H9 (cell line): Measurements from ENCODE around the gene CSF2. TPM values are rescaled to one million over a fixed set of nuclear protein-coding genes. Genes with fewer than 3 reads are reported as not detected.

Experiments
- DNase-seq: peaks from one replicate; pipeline ENCODE4 v3.0.0-alpha.2; 2017
- H2AFZ ChIP-seq: one replicate; pipeline ENCODE4 v1.6.1; 2013; ENCODE audit warnings: mild to moderate bottlenecking, low read length, control low read depth, moderate library complexity
- H2AK5ac ChIP-seq: 2 replicates; pipeline ENCODE4 v1.6.1; 2013; ENCODE audit warnings: low read length, control low read depth, mixed read lengths; ENCODE audit not compliant: insufficient read length
- H2BK120ac ChIP-seq: one replicate; pipeline ENCODE4 v1.6.1; 2013; ENCODE audit warnings: low read depth, mild to moderate bottlenecking, low read length, control low read depth, inconsistent platforms; ENCODE audit not compliant: poor library complexity, severe bottlenecking
- H2BK12ac ChIP-seq: 2 replicates; pipeline ENCODE4 v1.6.1; 2013; ENCODE audit warnings: low read length, control low read depth, mixed read lengths, low read depth; ENCODE audit not compliant: insufficient read length
- H2BK15ac ChIP-seq: 2 replicates; pipeline ENCODE4 v1.6.1; 2013; ENCODE audit warnings: low read depth, low read length, control low read depth
- H2BK20ac ChIP-seq: one replicate; pipeline ENCODE4 v1.6.1; 2013; ENCODE audit warnings: low read depth, mild to moderate bottlenecking, low read length, control low read depth, inconsistent platforms; ENCODE audit not compliant: poor library complexity, severe bottlenecking
- H2BK5ac ChIP-seq: 2 replicates; pipeline ENCODE4 v1.6.1; 2013; ENCODE audit warnings: low read length, control low read depth, mixed read lengths; ENCODE audit not compliant: insufficient read length
- H3K14ac ChIP-seq: 2 replicates; pipeline ENCODE4 v1.6.1; 2013; ENCODE audit warnings: low read length, control low read depth; ENCODE audit not compliant: insufficient read depth
- H3K18ac ChIP-seq: 2 replicates; pipeline ENCODE4 v1.6.1; 2013; ENCODE audit warnings: low read depth, mild to moderate bottlenecking, mixed read lengths, low read length, control low read depth; ENCODE audit not compliant: insufficient read length
- H3K23ac ChIP-seq: 2 replicates; pipeline ENCODE4 v1.6.1; 2013; ENCODE audit warnings: low read length, control low read depth, mixed read lengths, low read depth; ENCODE audit not compliant: insufficient read length
- H3K23me2 ChIP-seq: 2 replicates; pipeline ENCODE4 v1.6.1; 2013; ENCODE audit warnings: low read depth, mild to moderate bottlenecking, mixed read lengths, low read length, control low read depth; ENCODE audit not compliant: insufficient read length, poor library complexity, severe bottlenecking
- H3K27ac ChIP-seq: 2 replicates; pipeline ENCODE4 v1.5.1; 2013; ENCODE audit warnings: low read length, control low read depth, mixed read lengths, low read depth; ENCODE audit not compliant: insufficient read length
- H3K27me3 ChIP-seq: 2 replicates; pipeline ENCODE4 v1.6.1; 2013; ENCODE audit warnings: low read length, control low read depth, inconsistent platforms; ENCODE audit not compliant: insufficient read depth
- H3K4ac ChIP-seq: 2 replicates; pipeline ENCODE4 v1.6.1; 2013; ENCODE audit warnings: low read depth, mild to moderate bottlenecking, control low read depth, inconsistent platforms, low read length, moderate library complexity
- H3K4me1 ChIP-seq: 2 replicates; pipeline ENCODE4 v1.6.1; 2013; ENCODE audit warnings: low read length, control low read depth, inconsistent platforms; ENCODE audit not compliant: insufficient read depth
- H3K4me2 ChIP-seq: 2 replicates; pipeline ENCODE4 v1.6.1; 2013; ENCODE audit warnings: low read length, control low read depth, mixed read lengths; ENCODE audit not compliant: insufficient read length, insufficient read depth
- H3K56ac ChIP-seq: 2 replicates; pipeline ENCODE4 v1.6.1; 2013; ENCODE audit warnings: low read depth, mild to moderate bottlenecking, mixed read lengths, low read length, control low read depth; ENCODE audit not compliant: insufficient read length
- H3K79me1 ChIP-seq: 2 replicates; pipeline ENCODE4 v1.6.1; 2013; ENCODE audit warnings: low read depth, mild to moderate bottlenecking, moderate library complexity, low read length, control low read depth, inconsistent platforms; ENCODE audit not compliant: insufficient read depth, poor library complexity, severe bottlenecking
- H3K79me2 ChIP-seq: 2 replicates; pipeline ENCODE4 v1.6.1; 2013; ENCODE audit warnings: low read length, control low read depth, inconsistent platforms; ENCODE audit not compliant: insufficient read depth
- H3K9ac ChIP-seq: 2 replicates; pipeline ENCODE4 v1.6.1; 2013; ENCODE audit warnings: low read length, control low read depth, mixed read lengths; ENCODE audit not compliant: insufficient read length; ENCODE audit errors: extremely low read depth
- H3K9me3 ChIP-seq: one replicate; pipeline ENCODE4 v1.6.1; 2013; ENCODE audit warnings: low read depth, low read length, inconsistent platforms; ENCODE audit not compliant: control insufficient read depth
- H3T11ph ChIP-seq: one replicate; pipeline ENCODE4 v1.6.1; 2013; ENCODE audit warnings: mild to moderate bottlenecking, low read length, control low read depth, inconsistent platforms
- H4K20me1 ChIP-seq: one replicate; pipeline ENCODE4 v1.6.1; 2013; ENCODE audit not compliant: control insufficient read depth, insufficient read length, insufficient read depth
- H4K5ac ChIP-seq: 2 replicates; pipeline ENCODE4 v1.6.1; 2013; ENCODE audit warnings: low read depth, mild to moderate bottlenecking, mixed read lengths, low read length, control low read depth; ENCODE audit not compliant: insufficient read length
- H4K8ac ChIP-seq: replicated peaks from 2 replicates; pipeline ENCODE4 v1.6.1; 2013; ENCODE audit warnings: low read length, control low read depth, mixed read lengths, low read depth; ENCODE audit not compliant: insufficient read length
- H4K91ac ChIP-seq: 2 replicates; pipeline ENCODE4 v1.6.1; 2013; ENCODE audit warnings: low read depth, mild to moderate bottlenecking, moderate library complexity, mixed read lengths, low read length, control low read depth; ENCODE audit not compliant: insufficient read length
- H3K27ac Mint-ChIP-seq, 3 experiments: 2 replicates in 2 of 3; 3 replicates in 1 of 3; pipeline ENCODE4 v1.8.0; 2020 to 2021; ENCODE audit warnings: mixed read lengths in 3 of 3, mild to moderate bottlenecking in 1 of 3, moderate library complexity in 1 of 3
- H3K27me3 Mint-ChIP-seq: 2 replicates; pipeline ENCODE4 v1.8.0; 2021; ENCODE audit warnings: low read depth, mild to moderate bottlenecking, moderate library complexity, mixed read lengths
- H3K36me3 Mint-ChIP-seq, 3 experiments: 2 replicates in 2 of 3; 3 replicates in 1 of 3; pipeline ENCODE4 v1.8.0; 2020 to 2021; ENCODE audit warnings: low read depth in 3 of 3, mixed read lengths in 3 of 3; ENCODE audit not compliant: insufficient read depth in 1 of 3
- H3K4me1 Mint-ChIP-seq, 2 experiments: 2 replicates each; pipeline ENCODE4 v1.8.0; 2020; ENCODE audit warnings: mixed read lengths in 2 of 2
- H3K4me3 Mint-ChIP-seq, 2 experiments: 2 replicates in 1 of 2; 3 replicates in 1 of 2; pipeline ENCODE4 v1.8.0; 2020 to 2021; ENCODE audit warnings: mild to moderate bottlenecking in 2 of 2, mixed read lengths in 2 of 2, moderate library complexity in 1 of 2
- H3K9me3 Mint-ChIP-seq, 2 experiments: 2 replicates in 1 of 2; 3 replicates in 1 of 2; pipeline ENCODE4 v1.8.0; 2020; ENCODE audit warnings: mild to moderate bottlenecking in 2 of 2, mixed read lengths in 2 of 2, moderate library complexity in 1 of 2
- WGBS: extraction: QIAGEN DNeasy Blood & Tissue Kit; methylation state at CpG from one replicate; pipeline ENCODE4 v1.1.7; 2013; ENCODE audit warnings: missing lambda C conversion rate, low lambda C conversion rate, mixed read lengths; ENCODE audit not compliant: insufficient read length; ENCODE audit errors: extremely low coverage; 5-methylcytosine and 5-hydroxymethylcytosine counted together
- total RNA-seq: library from RNA; stranded (reverse); gene quantifications from 2 replicates; pipeline ENCODE4 v1.2.1, GENCODE V29; 2021
- TF ChIP-seq, protein P1 (sequence below): fragments of 200-600 bp; sonication (generic); conservative IDR thresholded peaks from 3 replicates; pipeline ENCODE4 v1.8.0; 2021; ENCODE audit warnings: antibody characterized with exemption, mild to moderate bottlenecking

The CSF2 gene
- total RNA-seq, 1 experiment from 2014 or later, result not detected

DNA sequence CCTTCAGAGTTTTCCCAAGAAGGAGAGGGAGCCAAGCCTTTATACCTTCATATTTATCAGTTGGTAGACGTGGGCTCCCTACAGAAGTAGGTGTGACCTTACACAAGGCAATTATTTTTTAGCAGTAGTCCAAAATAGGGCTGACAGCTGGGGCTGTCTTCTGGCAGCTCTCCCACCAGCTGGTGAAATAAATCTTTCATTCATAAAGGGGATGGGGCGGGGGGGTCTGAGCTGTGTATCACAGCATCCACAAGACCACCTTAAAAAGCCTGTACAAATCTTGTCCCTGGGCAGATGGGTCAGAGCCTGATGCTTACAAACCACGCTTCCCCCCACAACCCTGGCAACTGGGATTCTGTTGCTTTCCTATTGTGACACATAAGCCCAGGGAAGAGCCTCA, 19.7 kb downstream of the CSF2 start:
- H3K36me3 Mint-ChIP-seq, result no peaks in the 10 kb centered on the region
- H2BK15ac ChIP-seq, result no peak overlapping the region
- H3K79me1 ChIP-seq, result no peaks in the 10 kb centered on the region
- H3K9me3 ChIP-seq, result no peaks in the 10 kb centered on the region
- no peaks in the 10 kb centered on the region for H3K4me1 ChIP-seq
- H3K18ac ChIP-seq, result no peak overlapping the region
- no peak overlapping the region for H3K4ac ChIP-seq
- H3K79me2 ChIP-seq, result no peaks in the 10 kb centered on the region
- no peak overlapping the region for H4K5ac ChIP-seq
- H3K27me3 Mint-ChIP-seq, result no peaks in the 10 kb centered on the region; the same call in none of the 2 replicates
- H2BK12ac ChIP-seq, result no peak overlapping the region
- H4K20me1 ChIP-seq, result no peaks in the 10 kb centered on the region
- no peak overlapping the region for H2AK5ac ChIP-seq
- no peak overlapping the region for H3K23ac ChIP-seq
- no peak overlapping the region for H2BK120ac ChIP-seq
- no peaks in the 10 kb centered on the region for H3K4me1 Mint-ChIP-seq
- H2AFZ ChIP-seq, result no peak overlapping the region
- H3K27ac Mint-ChIP-seq, result no peak overlapping the region
- H3K9me3 Mint-ChIP-seq, result no peaks in the 10 kb centered on the region; a peak in 1 of 5 replicates
- no peak overlapping the region for H3T11ph ChIP-seq
- H2BK20ac ChIP-seq, result no peak overlapping the region
- H3K27ac ChIP-seq, result no peak overlapping the region
- H3K56ac ChIP-seq, result no peak overlapping the region
- H3K4me2 ChIP-seq, result no peak overlapping the region
- no peaks in the 10 kb centered on the region for H3K27me3 ChIP-seq
- no peak overlapping the region for H3K14ac ChIP-seq
- H3K4me3 Mint-ChIP-seq, result no peak overlapping the region
- WGBS, result no CpG with 5 or more reads among the region's 3 CpGs
- H3K23me2 ChIP-seq, result no peaks in the 10 kb centered on the region
- H2BK5ac ChIP-seq, result no peak overlapping the region
- DNase-seq, result no peak
- TF ChIP-seq, protein P1, sequence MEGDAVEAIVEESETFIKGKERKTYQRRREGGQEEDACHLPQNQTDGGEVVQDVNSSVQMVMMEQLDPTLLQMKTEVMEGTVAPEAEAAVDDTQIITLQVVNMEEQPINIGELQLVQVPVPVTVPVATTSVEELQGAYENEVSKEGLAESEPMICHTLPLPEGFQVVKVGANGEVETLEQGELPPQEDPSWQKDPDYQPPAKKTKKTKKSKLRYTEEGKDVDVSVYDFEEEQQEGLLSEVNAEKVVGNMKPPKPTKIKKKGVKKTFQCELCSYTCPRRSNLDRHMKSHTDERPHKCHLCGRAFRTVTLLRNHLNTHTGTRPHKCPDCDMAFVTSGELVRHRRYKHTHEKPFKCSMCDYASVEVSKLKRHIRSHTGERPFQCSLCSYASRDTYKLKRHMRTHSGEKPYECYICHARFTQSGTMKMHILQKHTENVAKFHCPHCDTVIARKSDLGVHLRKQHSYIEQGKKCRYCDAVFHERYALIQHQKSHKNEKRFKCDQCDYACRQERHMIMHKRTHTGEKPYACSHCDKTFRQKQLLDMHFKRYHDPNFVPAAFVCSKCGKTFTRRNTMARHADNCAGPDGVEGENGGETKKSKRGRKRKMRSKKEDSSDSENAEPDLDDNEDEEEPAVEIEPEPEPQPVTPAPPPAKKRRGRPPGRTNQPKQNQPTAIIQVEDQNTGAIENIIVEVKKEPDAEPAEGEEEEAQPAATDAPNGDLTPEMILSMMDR, result no peak
- no peak overlapping the region for H4K8ac ChIP-seq
- no peak overlapping the region for H4K91ac ChIP-seq
- H3K9ac ChIP-seq, result no peak overlapping the region
